ENCODE data around the gene PRSS22. TPM values are rescaled to one million over a fixed set of nuclear protein-coding genes. Genes with fewer than 3 reads are reported as not detected.
"Not testable (repeated sequence)": the region's sequence is repeated elsewhere in the genome, so short reads cannot be mapped to it uniquely, and the experiment has no call there.

Gene PRSS22, protein sequence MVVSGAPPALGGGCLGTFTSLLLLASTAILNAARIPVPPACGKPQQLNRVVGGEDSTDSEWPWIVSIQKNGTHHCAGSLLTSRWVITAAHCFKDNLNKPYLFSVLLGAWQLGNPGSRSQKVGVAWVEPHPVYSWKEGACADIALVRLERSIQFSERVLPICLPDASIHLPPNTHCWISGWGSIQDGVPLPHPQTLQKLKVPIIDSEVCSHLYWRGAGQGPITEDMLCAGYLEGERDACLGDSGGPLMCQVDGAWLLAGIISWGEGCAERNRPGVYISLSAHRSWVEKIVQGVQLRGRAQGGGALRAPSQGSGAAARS
- total RNA-seq (ENCODE audit: low replicate concordance), result not detected in 2 replicates

DNA sequence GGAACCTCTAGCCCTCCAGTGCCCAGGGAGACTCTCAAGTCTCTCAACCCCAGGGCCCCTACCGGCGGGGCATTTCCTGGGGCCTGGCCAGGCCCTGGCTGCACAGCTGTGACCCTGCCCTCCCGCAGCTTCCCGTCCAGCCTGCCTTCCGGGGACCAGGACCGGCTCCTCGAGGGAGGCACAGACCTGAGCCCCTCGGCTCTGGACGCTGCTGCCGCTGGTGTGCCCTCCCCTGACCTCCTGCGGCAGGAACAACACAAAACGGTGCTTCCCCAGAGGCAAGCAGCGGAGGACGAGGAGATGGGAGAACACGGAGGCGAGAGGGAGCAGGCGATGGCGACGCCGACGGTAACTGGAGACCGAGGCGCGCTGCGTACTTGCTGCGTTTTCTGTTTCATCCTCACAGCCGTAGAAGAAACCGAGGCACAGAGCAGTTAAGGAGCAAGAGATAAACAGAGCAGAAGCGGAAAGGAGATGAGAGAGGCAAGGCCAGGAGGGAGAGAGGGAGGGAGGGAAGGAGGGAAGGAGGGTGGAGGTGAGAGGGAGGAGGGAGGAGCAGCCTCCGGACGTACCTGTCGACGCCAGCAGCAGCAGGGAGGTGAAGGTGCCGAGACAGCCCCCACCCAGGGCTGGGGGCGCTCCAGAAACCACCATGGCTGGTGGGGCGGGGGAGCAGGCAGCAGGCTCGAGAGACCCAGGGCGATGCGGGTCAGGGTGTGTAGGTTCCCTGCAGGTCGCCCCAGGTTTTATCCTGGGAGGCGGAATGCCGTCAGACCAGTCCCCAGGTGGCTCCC is at the start of gene PRSS22:
TSS of gene PRSS22 (minus strand) at position 720 of the 794 bp plus-strand sequence. CDS start at position 654, 66 bp downstream.
- H3K4me3 ChIP-seq (ENCODE audit: low read depth, low read length), result peak within 1 kb of the TSS; percentile 18

DNA sequence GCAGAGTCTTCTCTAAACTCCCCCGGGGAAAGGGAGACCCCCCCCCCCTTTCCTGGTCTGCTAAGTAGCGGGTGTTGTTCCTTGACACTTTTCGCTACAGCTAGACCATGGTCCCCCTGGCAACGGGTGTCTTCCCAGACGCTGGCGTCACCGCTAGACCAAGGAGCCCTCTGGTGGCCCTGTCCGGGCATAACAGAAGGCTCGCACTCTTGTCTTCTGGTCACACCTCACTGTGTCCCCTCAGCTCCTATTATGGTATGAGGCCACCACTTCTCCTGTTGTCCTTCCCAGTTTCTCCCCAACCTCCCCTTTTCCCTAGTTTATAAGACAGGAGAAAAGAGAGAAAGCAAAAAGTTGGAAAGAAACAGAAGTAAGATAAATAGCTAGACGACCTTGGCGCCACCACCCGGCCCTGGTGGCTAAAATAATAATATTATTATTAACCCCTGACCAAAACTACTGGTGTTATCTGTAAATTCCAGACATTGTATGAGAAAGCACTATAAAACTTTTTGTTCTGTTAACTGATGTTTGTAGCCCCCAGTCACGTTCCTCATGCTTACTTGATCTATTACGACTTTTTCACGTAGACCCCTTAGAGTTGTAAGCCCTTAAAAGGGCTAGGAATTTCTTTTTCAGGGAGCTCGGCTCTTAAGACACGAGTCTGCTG is 49.2 kb upstream of the PRSS22 start:
- TF ChIP-seq, protein P1, sequence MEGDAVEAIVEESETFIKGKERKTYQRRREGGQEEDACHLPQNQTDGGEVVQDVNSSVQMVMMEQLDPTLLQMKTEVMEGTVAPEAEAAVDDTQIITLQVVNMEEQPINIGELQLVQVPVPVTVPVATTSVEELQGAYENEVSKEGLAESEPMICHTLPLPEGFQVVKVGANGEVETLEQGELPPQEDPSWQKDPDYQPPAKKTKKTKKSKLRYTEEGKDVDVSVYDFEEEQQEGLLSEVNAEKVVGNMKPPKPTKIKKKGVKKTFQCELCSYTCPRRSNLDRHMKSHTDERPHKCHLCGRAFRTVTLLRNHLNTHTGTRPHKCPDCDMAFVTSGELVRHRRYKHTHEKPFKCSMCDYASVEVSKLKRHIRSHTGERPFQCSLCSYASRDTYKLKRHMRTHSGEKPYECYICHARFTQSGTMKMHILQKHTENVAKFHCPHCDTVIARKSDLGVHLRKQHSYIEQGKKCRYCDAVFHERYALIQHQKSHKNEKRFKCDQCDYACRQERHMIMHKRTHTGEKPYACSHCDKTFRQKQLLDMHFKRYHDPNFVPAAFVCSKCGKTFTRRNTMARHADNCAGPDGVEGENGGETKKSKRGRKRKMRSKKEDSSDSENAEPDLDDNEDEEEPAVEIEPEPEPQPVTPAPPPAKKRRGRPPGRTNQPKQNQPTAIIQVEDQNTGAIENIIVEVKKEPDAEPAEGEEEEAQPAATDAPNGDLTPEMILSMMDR (IDR thresholded peaks at IDR 0.05; ENCODE audit: insufficient read depth, low read length), result peak; percentile 61
- H3K4me3 ChIP-seq (ENCODE audit: low read depth, low read length), result not testable (repeated sequence)
- peak; percentile 31 for DNase-seq (ENCODE audit: low read depth)

More for the DNA sequence above, at the start of gene PRSS22:
- no peak for DNase-seq (ENCODE audit: low read depth)
- TF ChIP-seq, protein P1 (IDR thresholded peaks at IDR 0.05; ENCODE audit: insufficient read depth, low read length), result no peak

DNA sequence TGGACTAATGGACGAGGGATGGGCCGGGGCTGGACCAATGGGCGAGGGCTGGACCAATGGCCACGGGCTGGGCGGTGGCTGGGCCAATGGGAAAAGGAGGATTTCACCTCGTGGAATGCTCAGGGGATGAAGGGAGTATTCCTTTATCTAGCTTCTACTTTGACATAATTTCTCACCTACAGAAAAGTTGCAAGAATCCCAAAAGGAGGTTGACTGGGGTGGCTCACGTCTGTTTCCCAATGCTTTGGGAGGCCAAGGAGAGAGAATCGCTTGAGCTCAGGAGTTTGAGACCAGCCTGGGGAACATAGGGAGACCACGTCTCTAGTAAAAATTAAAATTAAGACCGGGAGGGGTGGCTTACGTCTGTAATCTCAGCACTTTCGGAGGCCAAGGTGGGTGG is 48.0 kb upstream of the PRSS22 start:
- no peak overlapping the region for H3K4me3 ChIP-seq (ENCODE audit: low read depth, low read length)

DNA sequence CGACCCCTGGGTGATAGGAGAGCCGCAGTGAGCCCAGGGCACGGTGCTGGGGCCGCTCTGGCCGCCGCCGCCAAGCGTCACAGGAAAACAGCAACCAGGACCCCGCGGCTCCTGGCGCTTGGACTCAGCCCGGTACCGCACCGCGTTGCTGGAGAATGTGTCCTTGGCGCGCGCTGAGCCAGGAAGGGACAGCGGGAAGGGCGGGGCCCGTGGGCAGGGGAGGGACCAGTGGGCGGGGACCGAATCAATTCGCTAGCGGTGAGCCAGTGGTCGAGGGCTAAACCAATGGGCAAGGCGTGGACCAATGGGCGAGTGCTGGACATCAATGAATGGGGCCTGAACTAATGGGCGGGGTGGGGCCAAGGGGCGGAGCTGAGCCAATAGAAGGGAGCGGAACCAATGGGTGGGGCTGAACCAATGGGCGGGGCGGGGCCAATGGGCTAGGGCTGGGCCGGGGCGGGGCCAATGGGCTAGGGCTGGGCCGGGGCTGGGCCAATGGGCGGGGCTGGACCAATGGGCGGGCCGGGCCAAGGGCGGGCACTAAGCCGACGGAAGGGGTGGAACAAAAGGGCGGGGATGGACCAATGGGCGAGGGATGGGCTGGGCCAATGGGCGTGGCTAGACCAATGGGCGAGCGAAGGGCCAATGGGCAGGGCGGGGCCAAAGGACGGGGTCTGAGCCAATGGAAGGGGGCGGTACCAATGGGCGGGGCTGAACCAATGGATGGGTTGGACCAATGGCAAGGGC is 47.4 kb upstream of the PRSS22 start:
- peak; percentile 99 for DNase-seq (ENCODE audit: low read depth)
- TF ChIP-seq, protein P1 (IDR thresholded peaks at IDR 0.05; ENCODE audit: insufficient read depth, low read length), result no peak

More for the DNA sequence above, 48.0 kb upstream of the PRSS22 start:
- TF ChIP-seq, protein P1 (IDR thresholded peaks at IDR 0.05; ENCODE audit: insufficient read depth, low read length), result no peak
- no peak for DNase-seq (ENCODE audit: low read depth)

DNA sequence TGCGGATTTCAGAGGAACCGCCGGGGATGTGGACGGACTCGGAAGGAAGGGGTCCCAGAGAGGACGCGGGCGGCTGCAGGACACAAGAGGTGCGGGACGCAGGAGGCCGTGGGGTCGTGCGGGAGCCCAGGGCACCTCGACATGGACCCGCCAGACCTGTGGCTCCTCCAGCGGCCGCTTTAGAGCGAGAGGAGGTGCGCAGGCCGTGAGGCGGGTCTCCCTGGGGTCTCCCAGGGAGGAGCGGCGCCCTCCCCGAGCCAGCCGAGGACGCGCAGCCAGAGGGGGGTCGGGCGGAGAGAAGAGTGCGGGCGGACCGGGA is 46.9 kb upstream of the PRSS22 start:
- DNase-seq (ENCODE audit: low read depth), result no peak
- TF ChIP-seq, protein P1 (IDR thresholded peaks at IDR 0.05; ENCODE audit: insufficient read depth, low read length), result no peak
- H3K4me3 ChIP-seq (ENCODE audit: low read depth, low read length), result peak overlapping the region; percentile 81

More for the DNA sequence above, 47.4 kb upstream of the PRSS22 start:
- peak overlapping the region; percentile 81 for H3K4me3 ChIP-seq (ENCODE audit: low read depth, low read length)
